ENCODE measurements around the gene LTA4H.

- no peak for TF ChIP-seq CTCF (IDR thresholded peaks at IDR 0.05; ENCODE audit: low read length)
- TF ChIP-seq EZH2 (optimal IDR thresholded peaks at IDR 0.05; ENCODE audit: low read depth, low read length), result no peak
- no peak for TF ChIP-seq EZH2phosphoT487 (IDR thresholded peaks at IDR 0.05; ENCODE audit: low read length)
Measured at GRCh38 chr12:96061323-96061722, 25.9 kb upstream of the LTA4H start.

Data from MM.1S (cell line).